Measurements from ENCODE around the gene NOP10.
A peak's percentile ranks its signal among the peaks of the same experiment; 100 is the strongest.

The NOP10 gene

GRCh38 chr15:34367101-34368081, 24.5 kb upstream of the NOP10 start, which contains the start of gene LPCAT4:
TSS of gene LPCAT4 (minus strand) at chr15:34367196. CDS start at chr15:34367100, 96 bp downstream.
- Histone ChIP-seq H3K27ac (ENCODE audit: low read depth, low read length) (peak within 1 kb of the TSS; percentile 99), H3K4me1 (ENCODE audit: control insufficient read depth in 1 of 2, insufficient read depth in 2 of 2, low read length in 2 of 2) (peaks cover 34 to 36% of the 10 kb centered on the region in 2 donors), H3K9ac (ENCODE audit: low read depth in 1 of 2, low read length in 2 of 2) (peak within 1 kb of the TSS; percentile 89 to 99), H3K36me3 (ENCODE audit: control insufficient read depth in 1 of 2, insufficient read depth in 2 of 2, low read length in 2 of 2) (peaks cover 0 to 12% of the 10 kb centered on the region in 2 donors), H3K27me3 (ENCODE audit: control insufficient read depth in 1 of 2, insufficient read depth in 2 of 2, low read length in 2 of 2) (no peaks in the 10 kb centered on the region), H3K4me3 (ENCODE audit: low read depth in 1 of 2, low read length in 2 of 2) (peak within 1 kb of the TSS; percentile 95 to 97), H3K9me3 (ENCODE audit: control insufficient read depth in 1 of 2, low read length in 2 of 2) (no peaks in the 10 kb centered on the region)

GRCh38 chr15:34366271-34367065, 23.5 kb upstream of the NOP10 start:
- Histone ChIP-seq H3K4me3 (ENCODE audit: low read depth in 1 of 2, low read length in 2 of 2) (peak overlapping the region; percentile 80 to 97), H3K9ac (ENCODE audit: low read depth in 1 of 2, low read length in 2 of 2) (peak overlapping the region; percentile 77 to 89), H3K9me3 (ENCODE audit: control insufficient read depth in 1 of 2, low read length in 2 of 2) (no peaks in the 10 kb centered on the region), H3K4me1 (ENCODE audit: control insufficient read depth in 1 of 2, insufficient read depth in 2 of 2, low read length in 2 of 2) (peaks cover 40 to 42% of the 10 kb centered on the region in 2 donors), H3K27ac (ENCODE audit: low read depth, low read length) (peak overlapping the region; percentile 52), H3K36me3 (ENCODE audit: control insufficient read depth in 1 of 2, insufficient read depth in 2 of 2, low read length in 2 of 2) (peaks cover 0 to 13% of the 10 kb centered on the region in 2 donors), H3K27me3 (ENCODE audit: control insufficient read depth in 1 of 2, insufficient read depth in 2 of 2, low read length in 2 of 2) (no peaks in the 10 kb centered on the region)

- H3K4me3 ChIP-seq (ENCODE audit: low read depth in 1 of 2, low read length in 2 of 2): peak overlapping the region; percentile 80 to 97
- no peak overlapping the region for H3K27ac ChIP-seq (ENCODE audit: low read depth, low read length)
- H3K9ac ChIP-seq (ENCODE audit: low read depth in 1 of 2, low read length in 2 of 2): peak overlapping the region; percentile 77 to 89
- peaks cover 6 to 20% of the 10 kb centered on the region in 2 donors for H3K36me3 ChIP-seq (ENCODE audit: control insufficient read depth in 1 of 2, insufficient read depth in 2 of 2, low read length in 2 of 2)
- no peaks in the 10 kb centered on the region for H3K27me3 ChIP-seq (ENCODE audit: control insufficient read depth in 1 of 2, insufficient read depth in 2 of 2, low read length in 2 of 2)
- H3K4me1 ChIP-seq (ENCODE audit: control insufficient read depth in 1 of 2, insufficient read depth in 2 of 2, low read length in 2 of 2): peaks cover 46 to 49% of the 10 kb centered on the region in 2 donors
- H3K9me3 ChIP-seq (ENCODE audit: control insufficient read depth in 1 of 2, low read length in 2 of 2): no peaks in the 10 kb centered on the region
These were observed 22.9 kb upstream of the NOP10 start for GRCh38 chr15:34365836-34366235.

GRCh38 chr15:34365091-34365825, 22.3 kb upstream of the NOP10 start:
- Histone ChIP-seq H3K9ac (ENCODE audit: low read depth in 1 of 2, low read length in 2 of 2) (peak overlapping the region; percentile 77 to 89), H3K27me3 (ENCODE audit: control insufficient read depth in 1 of 2, insufficient read depth in 2 of 2, low read length in 2 of 2) (no peaks in the 10 kb centered on the region), H3K27ac (ENCODE audit: low read depth, low read length) (no peak overlapping the region), H3K36me3 (ENCODE audit: control insufficient read depth in 1 of 2, insufficient read depth in 2 of 2, low read length in 2 of 2) (peaks cover 6 to 25% of the 10 kb centered on the region in 2 donors), H3K4me3 (ENCODE audit: low read depth in 1 of 2, low read length in 2 of 2) (peak overlapping the region; percentile 80 to 97), H3K4me1 (ENCODE audit: control insufficient read depth in 1 of 2, insufficient read depth in 2 of 2, low read length in 2 of 2) (peaks cover 50 to 52% of the 10 kb centered on the region in 2 donors), H3K9me3 (ENCODE audit: control insufficient read depth in 1 of 2, low read length in 2 of 2) (no peaks in the 10 kb centered on the region)

- Histone ChIP-seq H3K36me3 (ENCODE audit: control insufficient read depth in 1 of 2, insufficient read depth in 2 of 2, low read length in 2 of 2) (peaks cover 6 to 38% of the 10 kb centered on the region in 2 donors), H3K27me3 (ENCODE audit: control insufficient read depth in 1 of 2, insufficient read depth in 2 of 2, low read length in 2 of 2) (no peaks in the 10 kb centered on the region), H3K9me3 (ENCODE audit: control insufficient read depth in 1 of 2, low read length in 2 of 2) (no peaks in the 10 kb centered on the region), H3K4me3 (ENCODE audit: low read depth in 1 of 2, low read length in 2 of 2) (no peak overlapping the region), H3K4me1 (ENCODE audit: control insufficient read depth in 1 of 2, insufficient read depth in 2 of 2, low read length in 2 of 2) (peaks cover 61 to 64% of the 10 kb centered on the region in 2 donors), H3K27ac (ENCODE audit: low read depth, low read length) (no peak overlapping the region), H3K9ac (ENCODE audit: low read depth in 1 of 2, low read length in 2 of 2) (no peak overlapping the region)
These were observed 21.1 kb upstream of the NOP10 start for GRCh38 chr15:34364041-34364440.

- Histone ChIP-seq H3K4me1 (ENCODE audit: control insufficient read depth in 1 of 2, insufficient read depth in 2 of 2, low read length in 2 of 2) (peaks cover 59% of the 10 kb centered on the region in 2 donors), H3K36me3 (ENCODE audit: control insufficient read depth in 1 of 2, insufficient read depth in 2 of 2, low read length in 2 of 2) (peaks cover 11 to 55% of the 10 kb centered on the region in 2 donors), H3K27ac (ENCODE audit: low read depth, low read length) (peak overlapping the region; percentile 47)
These were observed 19.3 kb upstream of the NOP10 start for GRCh38 chr15:34362047-34362773.

GRCh38 chr15:34361278-34361677, 18.3 kb upstream of the NOP10 start:
- Histone ChIP-seq H3K27ac (ENCODE audit: low read depth, low read length) (no peak overlapping the region), H3K36me3 (ENCODE audit: control insufficient read depth in 1 of 2, insufficient read depth in 2 of 2, low read length in 2 of 2) (peaks cover 21 to 64% of the 10 kb centered on the region in 2 donors), H3K4me3 (ENCODE audit: low read depth in 1 of 2, low read length in 2 of 2) (no peak overlapping the region), H3K27me3 (ENCODE audit: control insufficient read depth in 1 of 2, insufficient read depth in 2 of 2, low read length in 2 of 2) (no peaks in the 10 kb centered on the region), H3K9ac (ENCODE audit: low read depth in 1 of 2, low read length in 2 of 2) (peak overlapping the region in 1 of 2 donors; percentile 14), H3K9me3 (ENCODE audit: control insufficient read depth in 1 of 2, low read length in 2 of 2) (no peaks in the 10 kb centered on the region), H3K4me1 (ENCODE audit: control insufficient read depth in 1 of 2, insufficient read depth in 2 of 2, low read length in 2 of 2) (peaks cover 59% of the 10 kb centered on the region in 2 donors)

More at GRCh38 chr15:34362047-34362773, 19.3 kb upstream of the NOP10 start:
- Histone ChIP-seq H3K4me3 (ENCODE audit: low read depth in 1 of 2, low read length in 2 of 2) (peak overlapping the region; percentile 1 to 45), H3K9ac (ENCODE audit: low read depth in 1 of 2, low read length in 2 of 2) (peak overlapping the region; percentile 42 to 69), H3K27me3 (ENCODE audit: control insufficient read depth in 1 of 2, insufficient read depth in 2 of 2, low read length in 2 of 2) (no peaks in the 10 kb centered on the region), H3K9me3 (ENCODE audit: control insufficient read depth in 1 of 2, low read length in 2 of 2) (no peaks in the 10 kb centered on the region)

- H3K36me3 ChIP-seq (ENCODE audit: control insufficient read depth in 1 of 2, insufficient read depth in 2 of 2, low read length in 2 of 2): peaks cover 24 to 74% of the 10 kb centered on the region in 2 donors
- peaks cover 49 to 51% of the 10 kb centered on the region in 2 donors for H3K4me1 ChIP-seq (ENCODE audit: control insufficient read depth in 1 of 2, insufficient read depth in 2 of 2, low read length in 2 of 2)
- H3K27ac ChIP-seq (ENCODE audit: low read depth, low read length): no peak overlapping the region
- no peak overlapping the region for H3K9ac ChIP-seq (ENCODE audit: low read depth in 1 of 2, low read length in 2 of 2)
- H3K4me3 ChIP-seq (ENCODE audit: low read depth in 1 of 2, low read length in 2 of 2): no peak overlapping the region
- H3K27me3 ChIP-seq (ENCODE audit: control insufficient read depth in 1 of 2, insufficient read depth in 2 of 2, low read length in 2 of 2): no peaks in the 10 kb centered on the region
- no peaks in the 10 kb centered on the region for H3K9me3 ChIP-seq (ENCODE audit: control insufficient read depth in 1 of 2, low read length in 2 of 2)
These were observed 17.4 kb upstream of the NOP10 start for GRCh38 chr15:34360298-34360697.

- H3K9ac ChIP-seq (ENCODE audit: low read depth in 1 of 2, low read length in 2 of 2): no peak overlapping the region
- no peak overlapping the region for H3K4me3 ChIP-seq (ENCODE audit: low read depth in 1 of 2, low read length in 2 of 2)
- peaks cover 42 to 45% of the 10 kb centered on the region in 2 donors for H3K4me1 ChIP-seq (ENCODE audit: control insufficient read depth in 1 of 2, insufficient read depth in 2 of 2, low read length in 2 of 2)
- H3K27ac ChIP-seq (ENCODE audit: low read depth, low read length): peak overlapping the region; percentile 13
- peaks cover 27 to 82% of the 10 kb centered on the region in 2 donors for H3K36me3 ChIP-seq (ENCODE audit: control insufficient read depth in 1 of 2, insufficient read depth in 2 of 2, low read length in 2 of 2)
- H3K27me3 ChIP-seq (ENCODE audit: control insufficient read depth in 1 of 2, insufficient read depth in 2 of 2, low read length in 2 of 2): no peaks in the 10 kb centered on the region
- H3K9me3 ChIP-seq (ENCODE audit: control insufficient read depth in 1 of 2, low read length in 2 of 2): no peaks in the 10 kb centered on the region
These were observed 16.5 kb upstream of the NOP10 start for GRCh38 chr15:34359416-34359815.

Data from duodenal mucosa (tissue), 2 donors.